ENCODE results near the gene DSCAM. TPM values are rescaled to one million over a fixed set of nuclear protein-coding genes. Genes with fewer than 3 reads are reported as not detected.

Gene DSCAM
- total RNA-seq, 1 donor from 2014 or later: not detected

GRCh38 chr21:40490408-40490807, 356.6 kb downstream of the DSCAM start:
- Histone ChIP-seq H3K4me1 (no peaks in the 10 kb centered on the region), H3K27me3 (ENCODE audit: low read depth) (peaks cover 3% of the 10 kb centered on the region), H3K36me3 (no peaks in the 10 kb centered on the region), H3K9me3 (replicated peaks) (peaks cover 27% of the 10 kb centered on the region), H3K27ac (replicated peaks) (no peak overlapping the region), H3K4me3 (no peak overlapping the region)
- no peak for DNase-seq
- intact Hi-C loops (cut with micrococcal nuclease): no loop called here
- TF ChIP-seq CTCF (IDR thresholded peaks at IDR 0.05; ENCODE audit: borderline replicate concordance): no peak

DNA sequence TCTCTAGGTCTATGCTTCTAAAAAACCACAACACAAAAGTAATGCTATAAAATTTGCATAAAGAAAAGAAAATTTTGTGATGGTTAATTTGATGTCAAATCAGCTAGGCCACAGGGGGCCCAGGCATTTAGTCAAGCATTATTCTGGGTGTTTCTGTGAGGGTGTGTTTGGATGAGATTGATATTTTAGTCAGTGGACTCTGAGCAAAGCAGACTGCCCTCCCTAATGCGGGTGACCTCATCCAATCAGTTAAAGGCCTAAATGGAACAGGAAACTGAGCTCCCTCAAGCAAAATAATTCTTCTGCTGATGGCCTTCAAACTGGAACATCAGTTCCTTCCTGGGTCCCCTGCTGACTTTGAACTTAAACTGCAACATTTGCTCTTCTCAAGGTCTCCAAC, 358.0 kb downstream of the DSCAM start:
- Histone ChIP-seq H3K4me1 (no peaks in the 10 kb centered on the region), H3K27me3 (ENCODE audit: low read depth) (peaks cover 3% of the 10 kb centered on the region), H3K36me3 (no peaks in the 10 kb centered on the region), H3K27ac (replicated peaks) (no peak overlapping the region), H3K4me3 (no peak overlapping the region), H3K9me3 (replicated peaks) (peaks cover 27% of the 10 kb centered on the region)
- DNase-seq: no peak
- no peak for TF ChIP-seq CTCF (IDR thresholded peaks at IDR 0.05; ENCODE audit: borderline replicate concordance)
- intact Hi-C loops (cut with micrococcal nuclease): no loop called here

- Histone ChIP-seq H3K9me3 (replicated peaks) (no peaks in the 10 kb centered on the region), H3K27me3 (ENCODE audit: low read depth) (no peaks in the 10 kb centered on the region), H3K36me3 (no peaks in the 10 kb centered on the region), H3K4me1 (no peaks in the 10 kb centered on the region), H3K4me3 (no peak overlapping the region), H3K27ac (replicated peaks) (no peak overlapping the region)
- no peak for DNase-seq
- intact Hi-C loops (cut with micrococcal nuclease): no loop called here
- TF ChIP-seq CTCF (IDR thresholded peaks at IDR 0.05; ENCODE audit: borderline replicate concordance): no peak
These were observed 365.2 kb downstream of the DSCAM start for GRCh38 chr21:40481764-40482163.

- no peaks in the 10 kb centered on the region for H3K4me1 ChIP-seq
- no peak overlapping the region for H3K4me3 ChIP-seq
- TF ChIP-seq CTCF (IDR thresholded peaks at IDR 0.05; ENCODE audit: borderline replicate concordance): no peak
- H3K27ac ChIP-seq (replicated peaks): no peak overlapping the region
- DNase-seq: no peak
- H3K36me3 ChIP-seq: no peaks in the 10 kb centered on the region
- H3K27me3 ChIP-seq (ENCODE audit: low read depth): peaks cover 3% of the 10 kb centered on the region
- intact Hi-C loops (cut with micrococcal nuclease): no loop called here
- no peaks in the 10 kb centered on the region for H3K9me3 ChIP-seq (replicated peaks)
These were observed 372.4 kb downstream of the DSCAM start for GRCh38 chr21:40474513-40474912.

GRCh38 chr21:40472013-40472412, 374.9 kb downstream of the DSCAM start:
- H3K4me3 ChIP-seq: no peak overlapping the region
- no peaks in the 10 kb centered on the region for H3K36me3 ChIP-seq
- TF ChIP-seq CTCF (IDR thresholded peaks at IDR 0.05; ENCODE audit: borderline replicate concordance): no peak
- DNase-seq: no peak
- H3K4me1 ChIP-seq: no peaks in the 10 kb centered on the region
- H3K27ac ChIP-seq (replicated peaks): no peak overlapping the region
- intact Hi-C loops (cut with micrococcal nuclease): no loop called here
- H3K9me3 ChIP-seq (replicated peaks): no peaks in the 10 kb centered on the region
- peaks cover 22% of the 10 kb centered on the region for H3K27me3 ChIP-seq (ENCODE audit: low read depth)

- DNase-seq: no peak
- no peak overlapping the region for H3K4me3 ChIP-seq
- intact Hi-C loops (cut with micrococcal nuclease): no loop called here
- H3K36me3 ChIP-seq: no peaks in the 10 kb centered on the region
- H3K4me1 ChIP-seq: no peaks in the 10 kb centered on the region
- no peak for TF ChIP-seq CTCF (IDR thresholded peaks at IDR 0.05; ENCODE audit: borderline replicate concordance)
- H3K9me3 ChIP-seq (replicated peaks): no peaks in the 10 kb centered on the region
- peaks cover 27% of the 10 kb centered on the region for H3K27me3 ChIP-seq (ENCODE audit: low read depth)
- H3K27ac ChIP-seq (replicated peaks): no peak overlapping the region
These were observed 375.9 kb downstream of the DSCAM start for GRCh38 chr21:40471103-40471502.

Measured in left ventricle myocardium inferior (tissue), 1 donor.